Fibroblast of lung (primary cell): ENCODE measurements around the gene WDR88.

Source experiments
- CTCF ChIP-seq, 2 donors: IDR thresholded peaks in 1 of 2; conservative IDR thresholded peaks in 1 of 2; 1 replicate in 1 of 2; 2 replicates in 1 of 2; pipeline ENCODE4 v1.5.1; 2011 to 2012; ENCODE audit warnings: low read length in 2 of 2, control low read depth in 1 of 2, inconsistent platforms in 1 of 2, low read depth in 1 of 2, mild to moderate bottlenecking in 1 of 2
- EZH2 ChIP-seq: IDR thresholded peaks from 2 replicates; pipeline ENCODE4 v1.5.1; 2012; ENCODE audit warnings: low read length, control low read depth, mild to moderate bottlenecking; ENCODE audit errors: missing control alignments

- TF ChIP-seq CTCF (conservative IDR thresholded peaks at IDR 0.05 in 1 of 2, IDR thresholded peaks at IDR 0.05 in 1 of 2; ENCODE audit: low read depth in 1 of 2, low read length in 2 of 2) (peak; percentile 25 to 42), EZH2 (no peak)
Measured at GRCh38 chr19:33214596-33214995, 82.7 kb downstream of the WDR88 start.
